Activated naive CD4-positive, alpha-beta T cell treated with anti-CD3 and anti-CD28 coated beads for 36 hours (primary cell): Measurements from ENCODE around the gene CAMSAP1. TPM values are rescaled to one million over a fixed set of nuclear protein-coding genes. Genes with fewer than 3 reads are reported as not detected.
A peak's percentile ranks its signal among the peaks of the same experiment; 100 is the strongest.

ENCODE experiments used
- CTCF ChIA-PET: fragments of 350-600 bp; sonication (Branson Sonifier 250); formaldehyde crosslinking; loops from one replicate; lab custom pipeline; 2021; ENCODE audit warnings: antibody characterized with exemption; lab: Charles Lee
- DNase-seq: peaks from one replicate; pipeline ENCODE4 v3.0.0-alpha.2; 2020
- H3K27ac Mint-ChIP-seq: one replicate; pipeline ENCODE4 v1.8.0; 2021; ENCODE audit warnings: mild to moderate bottlenecking, mixed read lengths
- H3K27me3 Mint-ChIP-seq: one replicate; pipeline ENCODE4 v1.8.0; 2021; ENCODE audit warnings: low read depth, mixed read lengths
- H3K36me3 Mint-ChIP-seq: one replicate; pipeline ENCODE4 v1.8.0; 2021; ENCODE audit warnings: low read depth, mixed read lengths
- H3K4me1 Mint-ChIP-seq: one replicate; pipeline ENCODE4 v1.8.0; 2021; ENCODE audit warnings: low read depth, mixed read lengths
- H3K4me3 Mint-ChIP-seq: one replicate; pipeline ENCODE4 v1.8.0; 2021; ENCODE audit warnings: mild to moderate bottlenecking, moderate library complexity, mixed read lengths
- H3K9me3 Mint-ChIP-seq: one replicate; pipeline ENCODE4 v1.8.0; 2021; ENCODE audit warnings: mixed read lengths
- intact Hi-C: fragments of 100-400 bp; cut with micrococcal nuclease; formaldehyde crosslinking; loops from one replicate; pipeline ENCODE4 v1.15.1; 2023
- total RNA-seq, 2 experiments: library from RNA; stranded (reverse); gene quantifications; one replicate each; pipeline ENCODE4 v1.2.3, GENCODE V29; 2021

CAMSAP1 gene
- total RNA-seq, 2 experiments from 2014 or later: 32.6 to 35.2 TPM

DNA sequence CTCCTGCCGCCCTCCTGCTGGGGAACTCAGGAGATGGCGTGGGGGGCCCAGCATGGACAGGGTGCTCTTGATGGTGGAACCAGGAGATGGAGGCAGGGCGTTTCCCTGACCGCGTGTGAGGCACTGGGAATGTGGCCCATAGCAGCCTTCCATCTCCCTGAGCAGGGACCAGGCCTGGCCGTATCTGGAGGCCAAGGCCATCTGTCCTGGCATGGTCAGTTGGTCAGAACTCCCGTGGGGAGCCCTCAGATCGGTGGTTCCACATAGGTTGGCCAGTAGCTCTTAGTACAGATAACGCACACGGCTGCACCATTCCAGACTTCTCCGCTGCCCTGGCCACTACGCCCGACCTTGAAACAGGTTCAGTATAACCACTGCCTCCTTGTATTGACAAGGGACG lies 127.8 kb downstream of the CAMSAP1 start:
- Mint-ChIP-seq H3K9me3 (no peaks in the 10 kb centered on the region), H3K27me3 (no peaks in the 10 kb centered on the region), H3K27ac (no peak overlapping the region), H3K4me1 (no peaks in the 10 kb centered on the region), H3K36me3 (no peaks in the 10 kb centered on the region), H3K4me3 (no peak overlapping the region)
- CTCF ChIA-PET: no interaction called here
- intact Hi-C loops: no loop called here
- no peak for DNase-seq

GRCh38 chr9:135778421-135778820 lies 128.9 kb downstream of the CAMSAP1 start:
- no peak overlapping the region for H3K4me3 Mint-ChIP-seq
- CTCF ChIA-PET: no interaction called here
- no peaks in the 10 kb centered on the region for H3K4me1 Mint-ChIP-seq
- H3K36me3 Mint-ChIP-seq: no peaks in the 10 kb centered on the region
- H3K27me3 Mint-ChIP-seq: no peaks in the 10 kb centered on the region
- intact Hi-C loops: no loop called here
- H3K27ac Mint-ChIP-seq: no peak overlapping the region
- DNase-seq: no peak
- H3K9me3 Mint-ChIP-seq: no peaks in the 10 kb centered on the region

DNA sequence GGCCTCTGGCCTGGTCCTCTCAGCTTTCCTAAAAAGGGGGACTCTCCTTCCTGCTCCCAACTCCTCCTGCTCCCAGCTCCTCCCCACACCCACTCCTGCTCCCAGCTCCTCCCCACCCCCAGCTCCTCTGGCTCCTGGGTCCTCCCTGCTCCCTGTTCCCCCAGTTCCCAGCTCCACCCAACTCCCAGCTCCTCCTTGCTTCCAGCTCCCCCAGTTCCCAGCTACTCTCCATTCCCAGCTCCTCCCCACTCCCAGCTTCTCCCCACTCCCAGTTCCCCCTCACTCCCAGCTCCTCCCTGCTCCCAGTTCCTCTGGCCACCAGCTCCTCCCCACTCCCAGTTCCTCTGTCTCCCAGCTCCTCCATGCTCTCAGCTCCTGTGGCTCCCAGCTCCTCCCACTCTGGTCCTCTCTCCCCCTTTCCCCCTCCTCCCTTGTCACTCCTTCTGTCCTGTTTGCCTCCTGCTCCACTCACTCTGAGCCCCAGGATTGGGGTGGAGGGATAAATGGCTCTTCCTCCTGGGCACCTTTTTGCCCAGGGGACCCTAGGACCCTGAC lies 129.6 kb downstream of the CAMSAP1 start:
- intact Hi-C loops: no loop called here
- CTCF ChIA-PET: interaction anchor here (0.7 kb wide), 2 partner anchors 31 to 80 kb away, joined by 3 to 4 read pairs; no protein-coding TSS in a partner anchor
- no peaks in the 10 kb centered on the region for H3K9me3 Mint-ChIP-seq
- no peak overlapping the region for H3K27ac Mint-ChIP-seq
- H3K36me3 Mint-ChIP-seq: no peaks in the 10 kb centered on the region
- H3K27me3 Mint-ChIP-seq: no peaks in the 10 kb centered on the region
- H3K4me3 Mint-ChIP-seq: no peak overlapping the region
- no peak for DNase-seq
- H3K4me1 Mint-ChIP-seq: no peaks in the 10 kb centered on the region

- no peaks in the 10 kb centered on the region for H3K4me1 Mint-ChIP-seq
- CTCF ChIA-PET: interaction anchor here (0.7 kb wide), 1 partner anchor 31 kb away, joined by 4 read pairs; no protein-coding TSS in a partner anchor
- intact Hi-C loops: no loop called here
- no peaks in the 10 kb centered on the region for H3K36me3 Mint-ChIP-seq
- DNase-seq: no peak
- no peak overlapping the region for H3K4me3 Mint-ChIP-seq
- H3K27ac Mint-ChIP-seq: no peak overlapping the region
- H3K27me3 Mint-ChIP-seq: no peaks in the 10 kb centered on the region
- no peaks in the 10 kb centered on the region for H3K9me3 Mint-ChIP-seq
Measured at GRCh38 chr9:135776893-135777622, 130.3 kb downstream of the CAMSAP1 start.

GRCh38 chr9:135775911-135776310 lies 131.4 kb downstream of the CAMSAP1 start:
- no peaks in the 10 kb centered on the region for H3K36me3 Mint-ChIP-seq

DNA sequence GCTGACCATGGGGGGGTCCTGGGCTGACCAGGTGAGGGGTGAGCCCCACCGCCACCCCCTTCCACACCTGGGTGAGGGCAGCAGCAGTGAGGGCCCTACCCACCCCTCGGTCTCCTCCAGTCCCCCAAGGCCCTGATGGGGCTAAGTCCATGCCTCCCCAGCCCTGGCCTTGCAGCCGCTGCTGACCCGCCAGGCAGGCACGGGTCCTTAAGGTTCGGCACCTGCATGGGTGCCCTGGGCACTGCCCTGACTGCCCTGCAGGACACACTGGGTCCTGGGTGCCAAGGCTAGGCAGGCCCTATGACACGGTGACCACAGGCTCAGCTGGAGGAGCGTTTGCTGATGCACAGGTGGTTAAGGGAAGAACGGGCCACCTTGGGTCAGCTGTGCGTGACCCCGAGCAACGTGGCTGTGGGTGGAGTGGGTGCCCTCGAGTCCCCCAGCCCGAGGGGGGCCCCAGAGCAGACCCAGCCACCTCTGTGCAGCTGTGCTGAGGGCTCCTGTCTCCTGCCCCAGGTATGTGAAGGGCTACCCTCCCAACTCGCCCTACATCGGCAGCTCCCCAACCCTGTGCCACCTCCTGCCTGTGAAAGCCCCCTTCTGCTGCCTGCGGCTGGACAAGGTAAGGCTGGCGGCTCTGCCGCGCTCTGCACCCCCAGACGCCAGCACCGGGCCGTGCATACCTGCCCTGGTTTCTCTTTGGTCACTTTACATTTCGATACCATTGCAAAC lies 132.4 kb downstream of the CAMSAP1 start:
- no peak for DNase-seq
- Mint-ChIP-seq H3K27ac (no peak overlapping the region), H3K36me3 (no peaks in the 10 kb centered on the region), H3K9me3 (no peaks in the 10 kb centered on the region), H3K4me3 (no peak overlapping the region), H3K4me1 (no peaks in the 10 kb centered on the region), H3K27me3 (no peaks in the 10 kb centered on the region)
- CTCF ChIA-PET: no interaction called here
- intact Hi-C loops: no loop called here

More at GRCh38 chr9:135775911-135776310, 131.4 kb downstream of the CAMSAP1 start:
- DNase-seq: no peak
- Mint-ChIP-seq H3K27me3 (no peaks in the 10 kb centered on the region), H3K4me1 (no peaks in the 10 kb centered on the region), H3K4me3 (no peak overlapping the region), H3K9me3 (no peaks in the 10 kb centered on the region), H3K27ac (no peak overlapping the region)
- CTCF ChIA-PET: interaction anchor here (0.5 to 0.6 kb wide), 2 partner anchors 56 to 88 kb away, joined by 3 to 5 read pairs; no protein-coding TSS in a partner anchor
- intact Hi-C loops: no loop called here

GRCh38 chr9:135774239-135774747 lies 133.1 kb downstream of the CAMSAP1 start:
- Mint-ChIP-seq H3K4me3 (no peak overlapping the region), H3K27me3 (no peaks in the 10 kb centered on the region), H3K9me3 (no peaks in the 10 kb centered on the region), H3K36me3 (no peaks in the 10 kb centered on the region), H3K4me1 (no peaks in the 10 kb centered on the region), H3K27ac (no peak overlapping the region)
- CTCF ChIA-PET: no interaction called here
- DNase-seq: no peak
- intact Hi-C loops: no loop called here

DNA sequence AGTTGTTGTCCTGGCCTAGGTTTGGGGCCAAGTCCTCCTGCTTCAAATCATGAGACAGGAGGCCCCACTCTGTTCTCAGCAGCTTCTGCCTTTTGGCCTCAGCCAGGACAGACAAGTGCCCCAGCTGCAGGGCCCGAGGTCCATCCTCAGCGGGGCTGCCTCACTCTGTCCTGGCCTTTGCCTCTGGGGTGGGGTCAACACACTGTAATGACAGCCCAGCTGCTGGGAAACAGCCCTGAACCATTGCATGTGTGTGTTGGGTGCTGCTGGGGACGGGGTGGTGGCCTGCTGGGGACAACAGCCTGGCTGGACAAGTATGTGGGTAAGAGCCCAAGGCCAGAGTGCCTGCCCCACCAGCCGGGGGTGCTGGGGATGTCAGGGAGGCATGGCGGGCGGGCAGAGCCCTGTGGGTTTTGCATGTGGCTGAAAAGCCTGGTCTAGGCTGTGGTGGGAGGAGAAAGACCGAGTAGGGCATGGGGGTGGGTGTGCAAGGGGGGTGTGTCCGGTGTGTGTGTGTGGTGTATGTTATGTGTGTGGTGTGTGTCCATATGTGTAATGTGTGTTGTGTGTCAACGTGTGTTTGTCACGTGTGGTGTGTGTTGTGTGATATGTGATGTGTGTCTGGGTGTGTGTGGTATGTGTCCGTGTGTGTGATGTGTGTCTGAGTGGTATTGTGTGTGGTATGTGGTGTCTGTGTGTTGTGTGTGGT lies 133.7 kb downstream of the CAMSAP1 start:
- H3K9me3 Mint-ChIP-seq: no peaks in the 10 kb centered on the region
- CTCF ChIA-PET: no interaction called here
- H3K27ac Mint-ChIP-seq: no peak overlapping the region
- no peaks in the 10 kb centered on the region for H3K4me1 Mint-ChIP-seq
- no peak overlapping the region for H3K4me3 Mint-ChIP-seq
- no peaks in the 10 kb centered on the region for H3K27me3 Mint-ChIP-seq
- intact Hi-C loops: no loop called here
- no peak for DNase-seq
- H3K36me3 Mint-ChIP-seq: no peaks in the 10 kb centered on the region

- no peaks in the 10 kb centered on the region for H3K36me3 Mint-ChIP-seq
- H3K27me3 Mint-ChIP-seq: no peaks in the 10 kb centered on the region
- H3K9me3 Mint-ChIP-seq: no peaks in the 10 kb centered on the region
- no peaks in the 10 kb centered on the region for H3K4me1 Mint-ChIP-seq
- intact Hi-C loops: no loop called here
- CTCF ChIA-PET: no interaction called here
- DNase-seq: no peak
- H3K4me3 Mint-ChIP-seq: no peak overlapping the region
- H3K27ac Mint-ChIP-seq: no peak overlapping the region
Measured at GRCh38 chr9:135772702-135773493, 134.4 kb downstream of the CAMSAP1 start.

- Mint-ChIP-seq H3K27ac (no peak overlapping the region), H3K36me3 (no peaks in the 10 kb centered on the region), H3K4me1 (no peaks in the 10 kb centered on the region), H3K4me3 (no peak overlapping the region), H3K9me3 (no peaks in the 10 kb centered on the region), H3K27me3 (no peaks in the 10 kb centered on the region)
- peak; percentile 23 for DNase-seq
- CTCF ChIA-PET: no interaction called here
- intact Hi-C loops: no loop called here
Measured at GRCh38 chr9:135772056-135772646, 135.2 kb downstream of the CAMSAP1 start.

- Mint-ChIP-seq H3K9me3 (no peaks in the 10 kb centered on the region), H3K36me3 (no peaks in the 10 kb centered on the region), H3K4me1 (no peaks in the 10 kb centered on the region), H3K27ac (no peak overlapping the region), H3K4me3 (no peak overlapping the region), H3K27me3 (no peaks in the 10 kb centered on the region)
- CTCF ChIA-PET: no interaction called here
- no peak for DNase-seq
- intact Hi-C loops: no loop called here
Measured at GRCh38 chr9:135771401-135772051, 135.8 kb downstream of the CAMSAP1 start.
